B cell (primary cell): ENCODE data around the gene STIM1. TPM values are rescaled to one million over a fixed set of nuclear protein-coding genes. Genes with fewer than 3 reads are reported as not detected.

Source experiments
- ATAC-seq: fragments of 200-7000 bp; cut with Tn5 transposase; one replicate; pipeline ENCODE4 v1.10.0; 2021; ENCODE audit warnings: low read depth, mild to moderate bottlenecking, moderate number of reproducible peaks, moderate library complexity
- CTCF ChIA-PET: fragments of 350-600 bp; sonication (Branson Sonifier 250); formaldehyde crosslinking; loops from one replicate; lab custom pipeline; 2021; ENCODE audit warnings: antibody characterized with exemption, inconsistent platforms; lab: Charles Lee
- POLR2A ChIA-PET: fragments of 350-600 bp; sonication (Branson Sonifier 250); formaldehyde crosslinking; loops from one replicate; lab custom pipeline; 2021; ENCODE audit warnings: antibody characterized with exemption; lab: Charles Lee
- DNase-seq: peaks from one replicate; pipeline ENCODE4 v3.0.0; 2013
- H2AFZ ChIP-seq: 2 replicates; pipeline ENCODE4 v1.6.1; 2012; ENCODE audit warnings: mild to moderate bottlenecking, low read depth, low read length; ENCODE audit not compliant: insufficient read depth, poor library complexity, severe bottlenecking
- H3K27ac ChIP-seq, 2 donors: 1 replicate in 1 of 2; 2 replicates in 1 of 2; pipeline ENCODE4 v1.5.1; 2012 to 2013; ENCODE audit warnings: low read length in 2 of 2, mild to moderate bottlenecking in 2 of 2, moderate library complexity in 1 of 2
- H3K27me3 ChIP-seq, 4 experiments: fragments of 200-600 bp in 1 of 4; sonication (generic) in 1 of 4; replicated peaks in 1 of 4; 1 replicate in 2 of 4; 2 replicates in 2 of 4; pipeline versions ENCODE4 v1.6.1 to v1.7.0; 2013 to 2016; ENCODE audit warnings: low read length in 3 of 4, mild to moderate bottlenecking in 2 of 4, mixed read lengths in 1 of 4, moderate library complexity in 1 of 4; ENCODE audit not compliant: insufficient read depth in 4 of 4, control insufficient read depth in 3 of 4; ENCODE audit errors: control extremely low read depth in 1 of 4
- H3K36me3 ChIP-seq, 2 experiments: replicated peaks in 1 of 2; 1 replicate in 1 of 2; 2 replicates in 1 of 2; pipeline versions ENCODE4 v1.6.1 to v1.7.1; 2013; ENCODE audit warnings: low read length in 1 of 2; ENCODE audit not compliant: insufficient read depth in 2 of 2, control insufficient read depth in 1 of 2; ENCODE audit errors: control extremely low read depth in 1 of 2, extremely low read depth in 1 of 2
- H3K4me1 ChIP-seq, 2 donors: fragments of 200-600 bp in 1 of 2; sonication (generic) in 1 of 2; 1 replicate in 1 of 2; 2 replicates in 1 of 2; pipeline versions ENCODE4 v1.5.1 to v1.6.1; 2013 to 2017; ENCODE audit warnings: low read length in 2 of 2; ENCODE audit not compliant: control insufficient read depth in 2 of 2, insufficient read depth in 2 of 2
- H3K4me2 ChIP-seq: replicated peaks from 2 replicates; pipeline ENCODE3; 2012; ENCODE audit warnings: mild to moderate bottlenecking, low read depth, low read length; ENCODE audit not compliant: poor library complexity, severe bottlenecking
- H3K4me3 ChIP-seq, 5 experiments: fragments of 200-600 bp in 1 of 5; sonication (generic) in 1 of 5; 1 replicate in 3 of 5; 2 replicates in 2 of 5; pipeline versions ENCODE4 v1.5.1 to v1.7.0; 2011 to 2016; ENCODE audit warnings: low read length in 4 of 5, mild to moderate bottlenecking in 4 of 5, low read depth in 2 of 5, control low read depth in 1 of 5, moderate library complexity in 1 of 5; ENCODE audit not compliant: insufficient read depth in 1 of 5; ENCODE audit errors: control extremely low read depth in 1 of 5, extremely low read depth in 1 of 5
- H3K79me2 ChIP-seq: fragments of 200-600 bp; sonication (generic); one replicate; pipeline ENCODE4 v1.6.0; 2016; ENCODE audit warnings: low read length; ENCODE audit not compliant: control insufficient read depth, insufficient read depth
- H3K9ac ChIP-seq: fragments of 200-600 bp; sonication (generic); 2 replicates; pipeline ENCODE4 v1.6.1; 2017; ENCODE audit warnings: mild to moderate bottlenecking, low read length, moderate library complexity
- H3K9me3 ChIP-seq, 3 donors: one replicate each; pipeline versions ENCODE4 v1.6.1 to v1.7.1; 2013; ENCODE audit warnings: low read length in 2 of 3; ENCODE audit not compliant: control insufficient read depth in 2 of 3, insufficient read depth in 1 of 3; ENCODE audit errors: control extremely low read depth in 1 of 3
- H4K20me1 ChIP-seq: 2 replicates; pipeline ENCODE4 v1.6.0; 2012; ENCODE audit warnings: mild to moderate bottlenecking, low read length; ENCODE audit not compliant: insufficient read depth, control insufficient read depth, poor library complexity, severe bottlenecking
- H3K27ac Mint-ChIP-seq: one replicate; pipeline ENCODE4 v1.8.0; 2021; ENCODE audit warnings: mixed read lengths
- H3K27me3 Mint-ChIP-seq: one replicate; pipeline ENCODE4 v1.8.0; 2021; ENCODE audit warnings: mixed read lengths
- H3K4me1 Mint-ChIP-seq: one replicate; pipeline ENCODE4 v1.8.0; 2021; ENCODE audit warnings: mixed read lengths
- H3K4me3 Mint-ChIP-seq: one replicate; pipeline ENCODE4 v1.8.0; 2021; ENCODE audit warnings: mixed read lengths
- H3K9me3 Mint-ChIP-seq: one replicate; pipeline ENCODE4 v1.8.0; 2022; ENCODE audit warnings: mixed read lengths; ENCODE audit not compliant: insufficient read depth
- EZH2 ChIP-seq: IDR thresholded peaks from 2 replicates; pipeline ENCODE4 v1.6.1; 2012; ENCODE audit warnings: borderline replicate concordance, low read depth, mild to moderate bottlenecking, moderate library complexity, low read length; ENCODE audit not compliant: insufficient read depth, poor library complexity, severe bottlenecking
- WGBS: methylation state at CpG from one replicate; pipeline ENCODE4 v1.1.5; 2013; ENCODE audit warnings: missing lambda C conversion rate; ENCODE audit not compliant: insufficient coverage; 5-methylcytosine and 5-hydroxymethylcytosine counted together
- intact Hi-C: fragments of 100-400 bp; cut with micrococcal nuclease; formaldehyde crosslinking; loops from one replicate; pipeline ENCODE4 v1.10.0; 2022
- polyA plus RNA-seq: library from polyadenylated mRNA; depleted of rRNA; stranded (reverse); fragments of >200 nt; gene quantifications from 2 replicates; pipeline ENCODE4 v1.2.3, GENCODE V29; 2012
- total RNA-seq, 2 donors: library from RNA; stranded (reverse); fragments of 120-200 nt in 1 of 2; gene quantifications; 1 replicate in 1 of 2; 2 replicates in 1 of 2; pipeline versions ENCODE4 v1.2.3 to v1.2.4, GENCODE V29; 2013 to 2022
- TF ChIP-seq, protein P1 (sequence below): fragments of 200-600 bp; IDR thresholded peaks from one replicate; pipeline ENCODE4 v1.8.0; 2022; ENCODE audit warnings: antibody characterized with exemption, mild to moderate bottlenecking

Gene STIM1
- total and polyA plus RNA-seq, 2 donors (not counting 1 experiment from before 2014, with no cell fraction given) = 59.4 to 76.7 TPM

DNA sequence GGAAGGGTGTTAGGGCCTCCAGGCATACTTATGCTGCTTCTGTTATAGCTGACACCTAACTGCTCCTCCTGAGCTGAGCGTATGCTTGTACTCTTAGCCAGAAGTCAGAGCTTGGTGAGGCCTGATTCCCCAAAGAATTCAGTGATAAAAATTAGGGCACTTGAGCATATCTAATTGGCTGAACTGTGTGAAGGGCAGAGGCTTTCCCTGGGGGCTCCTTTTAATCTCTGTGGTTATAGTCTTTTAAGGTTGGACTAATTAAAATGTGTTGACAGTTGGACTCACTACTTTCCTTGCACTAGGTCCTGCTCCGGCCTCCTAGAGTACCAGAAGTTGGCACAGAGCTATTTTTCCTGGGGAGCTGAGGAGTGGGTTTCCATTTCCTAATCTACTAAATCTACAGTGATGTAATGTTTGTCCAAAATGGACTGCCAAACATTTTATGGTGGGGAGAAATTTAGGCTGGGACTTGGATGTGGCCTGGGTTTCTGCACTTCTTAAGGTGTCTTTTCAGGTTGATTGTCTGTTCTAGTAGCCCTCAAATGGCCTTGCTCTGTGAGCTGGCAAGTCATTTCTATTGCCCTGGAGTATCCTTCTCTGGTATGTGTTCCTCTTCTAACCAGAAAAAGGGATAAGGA lies 18.4 kb downstream of the STIM1 start:
- Histone ChIP-seq H3K79me2 (peaks cover 98% of the 10 kb centered on the region), H3K4me3 (no peak overlapping the region), H2AFZ (no peak overlapping the region), H3K27ac (peak overlapping the region; percentile 1 to 67), H4K20me1 (peaks cover 14% of the 10 kb centered on the region), H3K27me3 (no peaks in the 10 kb centered on the region), H3K36me3 (no peaks in the 10 kb centered on the region), H3K9ac (peak overlapping the region; percentile 2), H3K9me3 (no peaks in the 10 kb centered on the region), H3K4me2 (peak overlapping the region; percentile 38), H3K4me1 (peaks cover 63 to 71% of the 10 kb centered on the region in 2 donors)
- H3K9me3 Mint-ChIP-seq = no peaks in the 10 kb centered on the region
- H3K27ac Mint-ChIP-seq = peak overlapping the region; percentile 83
- peaks cover 84% of the 10 kb centered on the region for H3K4me1 Mint-ChIP-seq
- TF ChIP-seq, protein P1, sequence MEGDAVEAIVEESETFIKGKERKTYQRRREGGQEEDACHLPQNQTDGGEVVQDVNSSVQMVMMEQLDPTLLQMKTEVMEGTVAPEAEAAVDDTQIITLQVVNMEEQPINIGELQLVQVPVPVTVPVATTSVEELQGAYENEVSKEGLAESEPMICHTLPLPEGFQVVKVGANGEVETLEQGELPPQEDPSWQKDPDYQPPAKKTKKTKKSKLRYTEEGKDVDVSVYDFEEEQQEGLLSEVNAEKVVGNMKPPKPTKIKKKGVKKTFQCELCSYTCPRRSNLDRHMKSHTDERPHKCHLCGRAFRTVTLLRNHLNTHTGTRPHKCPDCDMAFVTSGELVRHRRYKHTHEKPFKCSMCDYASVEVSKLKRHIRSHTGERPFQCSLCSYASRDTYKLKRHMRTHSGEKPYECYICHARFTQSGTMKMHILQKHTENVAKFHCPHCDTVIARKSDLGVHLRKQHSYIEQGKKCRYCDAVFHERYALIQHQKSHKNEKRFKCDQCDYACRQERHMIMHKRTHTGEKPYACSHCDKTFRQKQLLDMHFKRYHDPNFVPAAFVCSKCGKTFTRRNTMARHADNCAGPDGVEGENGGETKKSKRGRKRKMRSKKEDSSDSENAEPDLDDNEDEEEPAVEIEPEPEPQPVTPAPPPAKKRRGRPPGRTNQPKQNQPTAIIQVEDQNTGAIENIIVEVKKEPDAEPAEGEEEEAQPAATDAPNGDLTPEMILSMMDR = no peak
- TF ChIP-seq EZH2 = no peak
- no peaks in the 10 kb centered on the region for H3K27me3 Mint-ChIP-seq
- ATAC-seq (peak; percentile 70), DNase-seq (no peak)
- peak overlapping the region; percentile 57 for H3K4me3 Mint-ChIP-seq
- ChIA-PET POLR2A (interaction anchor here (0.7 to 4.5 kb wide), 2 partner anchors 19 to 84 kb away, joined by 3 to 19 read pairs; partner anchors contain the start of gene STIM1), CTCF (interaction anchor here (0.7 to 36.8 kb wide), 9 partner anchors 9 to 200 kb away, joined by 3 to 662 read pairs (median 4); partner anchors contain the start of genes RHOG and STIM1)
- intact Hi-C loops = no loop called here
- 0% methylated on average over 1 of the region's 2 CpGs for WGBS

DNA sequence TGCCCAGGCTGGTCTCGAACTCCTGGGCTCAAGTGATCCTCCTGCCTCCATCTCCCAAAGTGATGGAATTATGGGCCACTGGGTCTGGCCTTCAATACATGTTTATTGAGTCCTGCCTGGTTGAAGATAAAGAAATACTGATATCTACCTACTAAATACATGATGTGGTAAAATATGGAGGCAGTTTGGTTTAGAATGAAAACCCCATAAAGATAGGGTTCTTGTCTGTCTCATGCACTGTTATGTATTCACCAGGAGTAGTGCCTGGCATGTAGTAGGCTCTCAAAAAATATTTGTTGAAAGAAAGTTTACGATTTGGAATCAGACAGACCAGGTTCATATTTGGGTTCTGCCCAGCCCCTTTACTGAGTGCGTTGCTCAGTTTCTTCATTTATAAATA lies 21.1 kb downstream of the STIM1 start:
- intact Hi-C loops = no loop called here
- ATAC-seq (no peak), DNase-seq (no peak)
- H3K27ac Mint-ChIP-seq = peak overlapping the region; percentile 62
- H3K27me3 ChIP-seq = no peaks in the 10 kb centered on the region
- no peak overlapping the region for H3K4me2 ChIP-seq
- peaks cover 98% of the 10 kb centered on the region for H3K79me2 ChIP-seq
- H3K27me3 Mint-ChIP-seq = no peaks in the 10 kb centered on the region
- peak overlapping the region in 1 of 2 donors; percentile 61 for H3K27ac ChIP-seq
- H3K4me1 ChIP-seq = peaks cover 75 to 91% of the 10 kb centered on the region in 2 donors
- no peaks in the 10 kb centered on the region for H3K9me3 Mint-ChIP-seq
- H2AFZ ChIP-seq = no peak overlapping the region
- H3K4me3 ChIP-seq = no peak overlapping the region
- POLR2A ChIA-PET = interaction anchor here (0.7 kb wide), 1 partner anchor 36 kb away, joined by 3 read pairs; the partner anchor contains the start of gene RHOG
- peaks cover 85% of the 10 kb centered on the region for H3K4me1 Mint-ChIP-seq
- TF ChIP-seq, protein P1 = no peak
- no peak for TF ChIP-seq EZH2
- H3K36me3 ChIP-seq = no peaks in the 10 kb centered on the region
- no CpG with 5 or more reads among the region's 3 CpGs for WGBS
- H3K4me3 Mint-ChIP-seq = no peak overlapping the region
- H3K9ac ChIP-seq = no peak overlapping the region
- H3K9me3 ChIP-seq = no peaks in the 10 kb centered on the region
- CTCF ChIA-PET = interaction anchor here (0.9 to 36.8 kb wide), 4 partner anchors 12 to 34 kb away, joined by 3 to 662 read pairs (median 14); partner anchors contain the start of genes RHOG and STIM1
- H4K20me1 ChIP-seq = peaks cover 14% of the 10 kb centered on the region
